Activated T-cell treated with anti-CD3 and anti-CD28 coated beads, Interleukin-2, amount 50 U/mL, for 72 hours (primary cell): ENCODE results near the gene CRELD2. TPM values are rescaled to one million over a fixed set of nuclear protein-coding genes. Genes with fewer than 3 reads are reported as not detected.

ENCODE experiments used
- ATAC-seq, 2 donors: fragments of 150-1000 bp; cut with Tn5 transposase; replicated peaks in 1 of 2; 2 replicates each; pipeline ENCODE4 v1.10.0; 2021; ENCODE audit warnings: moderate library complexity in 2 of 2, mild to moderate bottlenecking in 1 of 2
- DNase-seq, 2 donors: peaks; one replicate each; pipeline ENCODE4 v3.0.0; 2021 to 2022; ENCODE audit warnings: mixed read lengths in 1 of 2
- H3K27ac Mint-ChIP-seq: one replicate; pipeline ENCODE4 v1.8.0; 2022; ENCODE audit warnings: mild to moderate bottlenecking, moderate library complexity, mixed read lengths
- H3K27me3 Mint-ChIP-seq: one replicate; pipeline ENCODE4 v1.8.0; 2022; ENCODE audit warnings: low read depth, mixed read lengths
- H3K36me3 Mint-ChIP-seq, 2 donors: one replicate each; pipeline ENCODE4 v1.8.0; 2022; ENCODE audit warnings: mixed read lengths in 2 of 2, mild to moderate bottlenecking in 1 of 2; ENCODE audit not compliant: insufficient read depth in 2 of 2
- H3K4me1 Mint-ChIP-seq: one replicate; pipeline ENCODE4 v1.8.0; 2022; ENCODE audit warnings: low read depth, mixed read lengths
- H3K4me3 Mint-ChIP-seq, 2 donors: one replicate each; pipeline ENCODE4 v1.8.0; 2022; ENCODE audit warnings: mild to moderate bottlenecking in 2 of 2, mixed read lengths in 2 of 2, moderate library complexity in 2 of 2
- H3K9me3 Mint-ChIP-seq, 2 donors: one replicate each; pipeline ENCODE4 v1.8.0; 2022; ENCODE audit warnings: mixed read lengths in 2 of 2
- total RNA-seq, 2 donors: library from RNA; stranded (reverse); gene quantifications; one replicate each; pipeline ENCODE4 v1.2.3, GENCODE V29; 2022

The CRELD2 gene
- total RNA-seq, 2 donors from 2014 or later, result 24.4 to 33.2 TPM

DNA sequence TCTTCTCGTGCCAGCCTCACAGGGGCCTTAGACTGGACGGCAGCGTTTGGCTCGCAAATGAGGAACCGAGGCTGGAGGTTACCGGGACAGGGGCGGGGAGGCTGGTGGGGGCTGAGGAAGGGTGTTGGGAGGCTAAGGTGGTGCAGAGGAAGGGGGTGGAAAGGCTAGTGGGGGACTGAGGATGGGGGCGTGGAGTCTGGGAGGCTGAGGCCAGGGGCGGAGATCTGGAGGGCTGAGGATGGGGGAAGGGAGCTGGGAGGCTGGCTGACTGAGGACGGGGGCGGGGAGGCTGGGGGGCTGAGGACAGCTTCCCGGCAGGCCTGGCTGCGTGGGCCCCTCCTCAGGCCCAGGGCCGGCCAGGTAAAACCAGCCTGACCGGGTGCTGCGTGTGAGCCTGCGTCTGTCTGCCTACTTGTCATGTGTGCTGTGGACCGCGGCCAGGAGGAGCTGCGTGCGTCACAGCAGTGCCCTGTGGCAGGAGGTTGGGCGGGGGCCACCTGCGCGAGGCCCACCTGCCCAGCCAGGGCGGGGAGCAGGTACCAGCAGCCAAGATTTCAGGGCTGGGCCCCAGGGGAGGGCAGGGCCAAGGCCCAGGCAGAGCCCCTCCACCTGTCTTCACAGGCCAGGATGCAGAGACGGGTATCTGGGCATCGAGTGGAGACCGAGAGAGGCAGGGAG, 32.7 kb downstream of the CRELD2 start:
- ATAC-seq, result no peak
- H3K4me3 Mint-ChIP-seq, result no peak overlapping the region

DNA sequence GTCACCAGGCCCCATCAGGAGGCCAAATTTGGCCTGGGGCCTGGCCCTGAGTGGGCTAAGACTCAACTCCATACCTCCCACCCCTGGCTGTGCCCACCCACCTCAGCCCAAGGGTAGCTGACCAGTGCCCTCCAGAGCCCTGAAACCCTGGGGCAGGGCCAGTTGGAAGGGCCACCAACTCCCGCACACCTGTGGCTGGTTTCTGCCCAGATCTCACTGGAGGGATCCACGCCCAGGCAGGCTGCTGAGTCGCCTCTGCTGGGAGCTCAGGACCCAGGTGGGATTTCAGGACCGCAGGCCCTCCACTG, 33.2 kb downstream of the CRELD2 start:
- Mint-ChIP-seq H3K27ac (no peak overlapping the region), H3K27me3 (no peaks in the 10 kb centered on the region), H3K4me3 (no peak overlapping the region), H3K4me1 (no peaks in the 10 kb centered on the region), H3K36me3 (no peaks in the 10 kb centered on the region), H3K9me3 (no peaks in the 10 kb centered on the region)
- ATAC-seq (no peak), DNase-seq (no peak)

More for the DNA sequence above, 32.7 kb downstream of the CRELD2 start:
- H3K36me3 Mint-ChIP-seq, result no peaks in the 10 kb centered on the region
- no peak overlapping the region for H3K27ac Mint-ChIP-seq
- no peaks in the 10 kb centered on the region for H3K9me3 Mint-ChIP-seq
- DNase-seq, result no peak
- H3K27me3 Mint-ChIP-seq, result no peaks in the 10 kb centered on the region
- H3K4me1 Mint-ChIP-seq, result no peaks in the 10 kb centered on the region

DNA sequence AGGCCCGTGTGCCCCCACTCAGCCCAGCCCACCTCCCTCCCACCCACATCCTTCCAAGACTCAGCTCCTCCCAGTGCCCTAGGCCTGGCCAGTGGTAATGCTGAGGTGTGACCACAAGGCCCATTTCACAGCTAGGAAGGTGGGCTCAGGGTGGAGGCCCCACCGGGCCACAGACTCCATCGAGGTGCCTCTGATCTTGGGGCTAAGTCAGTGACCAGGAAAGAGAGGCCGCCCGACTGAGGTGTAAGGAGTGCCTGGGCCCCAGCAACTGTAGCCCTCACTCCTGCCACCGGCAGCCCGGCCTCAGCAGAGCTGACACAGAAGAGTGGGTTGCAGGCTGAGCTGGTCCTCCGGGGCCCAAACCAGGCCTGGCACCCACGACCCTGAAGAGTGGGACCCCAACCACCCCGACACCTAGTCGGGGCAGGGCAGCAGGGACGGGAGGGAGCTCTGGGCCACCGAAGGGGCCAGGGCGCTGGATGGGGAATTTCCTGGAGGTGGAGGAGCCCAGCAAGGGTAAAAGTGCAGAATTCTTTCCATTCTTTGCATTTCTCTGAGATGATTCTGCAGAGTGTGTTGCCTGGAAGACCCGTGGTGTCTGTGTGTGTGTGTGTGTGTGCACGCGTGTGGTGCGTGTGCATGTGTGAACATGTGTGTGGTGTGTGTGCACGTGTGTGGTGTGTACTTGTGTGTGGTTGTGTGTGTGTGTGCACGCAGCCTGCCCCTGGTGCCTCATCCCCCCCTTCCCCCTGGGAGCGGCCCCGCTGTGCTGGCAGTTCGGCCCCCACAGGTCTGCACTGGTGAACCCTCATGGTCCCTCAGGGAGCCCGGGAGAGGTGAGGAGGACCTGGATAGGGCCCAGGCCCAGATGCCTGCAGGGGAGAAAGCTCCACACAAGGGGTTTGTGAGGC, 33.8 kb downstream of the CRELD2 start:
- no peaks in the 10 kb centered on the region for H3K36me3 Mint-ChIP-seq
- H3K4me3 Mint-ChIP-seq, result no peak overlapping the region
- H3K27ac Mint-ChIP-seq, result no peak overlapping the region
- H3K9me3 Mint-ChIP-seq, result no peaks in the 10 kb centered on the region
- no peaks in the 10 kb centered on the region for H3K4me1 Mint-ChIP-seq
- DNase-seq (no peak), ATAC-seq (no peak)
- H3K27me3 Mint-ChIP-seq, result no peaks in the 10 kb centered on the region

DNA sequence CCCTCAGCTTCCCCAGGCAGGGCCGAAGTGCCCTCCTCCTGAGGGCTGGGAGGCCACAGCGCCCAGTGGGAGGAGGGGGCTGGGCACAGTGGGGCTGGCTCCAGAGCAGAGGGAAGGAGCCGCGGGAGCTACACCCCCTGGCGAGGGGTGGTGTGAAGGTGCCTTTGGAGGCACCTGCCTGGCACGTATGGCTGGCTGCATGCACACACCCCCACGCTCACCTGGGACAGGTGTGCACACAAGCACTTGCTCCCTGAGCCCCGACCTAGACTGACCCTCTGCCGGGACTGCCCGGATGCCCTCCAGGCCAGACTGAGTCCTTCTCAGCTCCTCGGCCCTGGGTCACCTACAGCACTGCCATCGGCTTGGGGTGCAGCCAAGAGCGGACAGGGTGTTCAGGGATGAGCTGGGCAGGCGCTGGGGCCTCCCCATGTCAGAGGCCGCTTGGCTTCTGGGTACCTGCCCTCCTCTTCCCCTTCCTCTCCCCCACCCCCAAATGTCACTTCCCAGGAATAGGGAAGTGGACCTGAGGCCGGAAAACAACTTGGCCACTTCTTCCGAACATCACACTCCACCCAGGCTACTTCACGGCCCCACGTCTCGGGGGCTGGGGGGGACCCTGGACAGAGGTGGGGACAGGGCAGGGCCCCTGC, 34.7 kb downstream of the CRELD2 start:
- Mint-ChIP-seq H3K27ac (no peak overlapping the region), H3K36me3 (no peaks in the 10 kb centered on the region)

DNA sequence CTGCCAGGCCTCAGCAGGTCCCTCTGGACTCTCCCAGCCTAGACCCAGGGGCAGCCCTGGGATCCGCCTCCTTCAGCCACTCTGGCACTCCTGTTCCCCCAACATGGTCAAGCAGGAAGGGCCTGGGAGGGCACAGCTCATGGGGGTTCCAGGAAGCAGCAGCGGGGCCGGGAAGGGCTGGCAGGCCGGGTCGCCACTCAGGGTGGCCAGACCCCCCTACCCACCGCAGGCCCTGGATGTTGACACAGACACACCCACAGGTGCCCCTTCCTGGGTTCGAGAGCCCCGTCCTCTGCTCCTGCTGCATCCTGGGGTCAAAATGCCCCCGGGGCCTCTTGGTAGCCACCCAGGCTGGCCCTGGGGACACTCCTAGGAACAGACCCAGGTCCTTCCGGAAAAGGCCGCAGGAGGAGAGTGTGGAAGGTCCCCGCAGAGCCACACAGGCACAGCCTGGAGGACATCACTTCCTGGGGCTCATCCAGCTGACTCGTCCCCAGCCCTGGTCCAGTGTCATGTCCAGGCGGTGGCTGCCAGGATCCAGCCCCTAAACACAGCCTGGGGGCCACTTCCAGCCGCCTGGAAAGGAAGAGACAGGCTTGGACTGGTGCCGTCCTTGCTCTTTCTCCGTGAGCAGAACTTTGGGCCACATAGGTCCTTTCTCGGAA, 35.4 kb downstream of the CRELD2 start:
- peaks cover 6% of the 10 kb centered on the region for H3K4me1 Mint-ChIP-seq
- no peaks in the 10 kb centered on the region for H3K36me3 Mint-ChIP-seq
- DNase-seq, result no peak
- no peak overlapping the region for H3K4me3 Mint-ChIP-seq
- no peaks in the 10 kb centered on the region for H3K27me3 Mint-ChIP-seq
- no peak overlapping the region for H3K27ac Mint-ChIP-seq
- ATAC-seq, result no peak
- no peaks in the 10 kb centered on the region for H3K9me3 Mint-ChIP-seq

More for the DNA sequence above, 34.7 kb downstream of the CRELD2 start:
- no peaks in the 10 kb centered on the region for H3K27me3 Mint-ChIP-seq
- ATAC-seq (no peak), DNase-seq (no peak)
- peaks cover 2% of the 10 kb centered on the region for H3K4me1 Mint-ChIP-seq
- H3K9me3 Mint-ChIP-seq, result no peaks in the 10 kb centered on the region
- H3K4me3 Mint-ChIP-seq, result no peak overlapping the region

DNA sequence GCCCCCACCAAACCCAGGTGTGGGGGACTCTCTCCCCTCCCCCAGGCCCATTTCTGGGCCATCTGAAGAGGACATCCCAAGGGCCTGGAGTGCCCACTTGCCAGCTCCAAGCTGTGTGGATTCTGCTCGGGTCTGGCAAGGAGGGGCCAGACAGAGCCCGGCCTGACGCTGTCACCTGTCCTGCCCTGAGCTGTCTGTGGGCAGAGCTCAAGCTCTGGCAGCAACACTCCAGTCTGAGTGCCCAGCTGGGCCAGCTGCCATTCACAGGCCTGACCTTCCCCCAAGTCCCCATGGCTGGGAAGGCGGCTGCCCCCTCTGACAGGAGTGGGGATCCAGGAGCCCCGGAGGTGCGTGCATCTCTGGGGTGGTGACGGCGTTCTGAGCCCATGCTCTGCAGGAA, 35.9 kb downstream of the CRELD2 start:
- H3K27me3 Mint-ChIP-seq, result no peaks in the 10 kb centered on the region
- H3K4me3 Mint-ChIP-seq, result no peak overlapping the region
- DNase-seq (no peak), ATAC-seq (no peak)
- no peaks in the 10 kb centered on the region for H3K9me3 Mint-ChIP-seq
- H3K36me3 Mint-ChIP-seq, result no peaks in the 10 kb centered on the region
- peaks cover 12% of the 10 kb centered on the region for H3K4me1 Mint-ChIP-seq
- H3K27ac Mint-ChIP-seq, result no peak overlapping the region

DNA sequence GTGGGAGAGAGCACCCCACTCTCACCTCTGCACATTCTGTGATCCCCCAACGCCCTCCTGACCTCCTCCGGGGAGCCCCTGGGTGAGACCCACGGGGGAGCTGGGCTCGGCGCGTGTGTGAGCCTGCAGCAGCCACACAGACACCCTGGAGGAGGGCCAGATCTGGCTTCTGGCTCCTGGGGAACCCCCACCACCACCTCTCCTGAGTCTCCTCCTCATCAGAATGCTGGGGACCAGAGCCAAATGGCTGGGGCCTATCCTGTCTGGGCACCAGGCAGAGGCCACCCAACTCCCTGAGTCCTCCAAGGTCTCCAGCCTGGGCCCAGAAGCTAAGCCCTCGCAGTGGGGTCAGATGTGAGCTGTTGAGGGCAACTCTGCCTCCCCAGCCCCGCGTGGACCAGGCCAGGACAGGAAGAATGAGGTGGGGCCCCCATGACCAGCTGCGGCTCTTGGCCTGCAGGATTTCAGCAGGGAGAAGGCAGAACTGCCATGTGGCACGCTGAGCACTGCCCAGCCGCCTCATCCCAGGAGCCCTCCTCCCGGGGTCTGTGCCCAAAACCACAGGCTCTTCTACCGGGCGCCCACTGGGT, 36.7 kb downstream of the CRELD2 start:
- ATAC-seq, result no peak
- Mint-ChIP-seq H3K4me3 (no peak overlapping the region), H3K9me3 (no peaks in the 10 kb centered on the region), H3K36me3 (no peaks in the 10 kb centered on the region), H3K27ac (no peak overlapping the region), H3K4me1 (peaks cover 15% of the 10 kb centered on the region), H3K27me3 (no peaks in the 10 kb centered on the region)
- DNase-seq, result no peak

DNA sequence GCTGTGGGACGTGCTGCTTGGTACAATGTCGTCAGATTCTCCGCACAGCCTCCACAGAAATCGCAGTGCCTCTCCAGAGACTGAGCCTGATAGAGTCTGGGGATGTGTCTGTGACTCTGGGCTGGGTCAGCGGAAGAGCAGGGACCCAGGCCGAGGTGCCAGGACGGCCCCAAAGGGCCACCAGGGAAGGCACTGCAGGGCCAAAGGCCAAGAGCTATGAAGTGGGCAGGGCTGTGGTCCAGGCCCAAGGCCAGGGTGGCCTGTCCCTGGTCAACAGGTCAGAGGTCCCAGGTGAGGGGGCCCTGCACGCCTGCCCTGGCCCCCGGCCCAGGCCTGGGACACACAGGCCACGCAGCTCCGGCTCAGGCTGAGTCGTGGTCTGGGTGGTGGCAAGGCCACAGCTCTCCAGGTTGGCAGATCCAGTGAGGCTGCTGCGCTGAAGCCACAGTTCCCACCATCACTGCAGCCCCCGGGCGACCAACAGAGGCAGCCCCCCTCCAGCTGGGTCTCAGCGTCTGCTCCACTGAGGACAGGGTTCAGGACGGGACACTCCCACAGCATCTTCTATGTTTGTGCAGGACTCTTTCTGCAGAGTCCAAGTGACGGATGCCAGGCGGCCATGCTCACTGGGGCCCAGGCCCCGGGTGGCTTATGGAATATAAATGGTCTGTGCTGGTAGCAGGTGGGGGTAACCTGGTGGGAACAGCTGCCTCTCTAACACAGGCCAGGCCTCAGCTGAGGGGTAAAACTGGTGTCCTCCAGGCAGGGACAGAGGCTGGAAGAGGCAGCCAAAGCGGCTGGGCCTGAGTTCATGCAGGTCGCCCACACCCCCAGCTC, 37.4 kb downstream of the CRELD2 start:
- Mint-ChIP-seq H3K36me3 (no peaks in the 10 kb centered on the region), H3K27me3 (no peaks in the 10 kb centered on the region), H3K4me1 (peaks cover 15% of the 10 kb centered on the region), H3K27ac (no peak overlapping the region), H3K4me3 (no peak overlapping the region), H3K9me3 (no peaks in the 10 kb centered on the region)
- no peak for ATAC-seq
- no peak for DNase-seq

DNA sequence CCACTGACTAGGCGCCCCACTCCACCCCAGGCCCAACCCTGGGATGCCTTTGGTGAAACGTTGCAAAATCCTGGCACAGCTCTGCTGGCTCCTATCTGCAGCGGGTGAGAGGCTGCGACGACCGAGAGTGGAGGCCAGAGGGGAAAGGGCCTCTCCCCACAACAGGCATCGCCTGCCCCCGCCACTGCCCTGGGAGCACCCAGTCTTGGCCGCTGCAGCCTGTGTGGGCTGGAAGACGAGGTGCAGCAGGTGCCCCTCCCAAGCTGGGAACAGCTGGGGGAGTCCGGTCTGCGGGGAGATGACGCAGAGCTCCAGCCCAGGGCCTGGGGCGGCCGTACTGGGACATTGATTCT, 38.0 kb downstream of the CRELD2 start:
- ATAC-seq, result no peak
- Mint-ChIP-seq H3K4me1 (peaks cover 15% of the 10 kb centered on the region), H3K9me3 (no peaks in the 10 kb centered on the region), H3K27ac (no peak overlapping the region), H3K4me3 (no peak overlapping the region), H3K36me3 (no peaks in the 10 kb centered on the region), H3K27me3 (no peaks in the 10 kb centered on the region)
- DNase-seq, result no peak

DNA sequence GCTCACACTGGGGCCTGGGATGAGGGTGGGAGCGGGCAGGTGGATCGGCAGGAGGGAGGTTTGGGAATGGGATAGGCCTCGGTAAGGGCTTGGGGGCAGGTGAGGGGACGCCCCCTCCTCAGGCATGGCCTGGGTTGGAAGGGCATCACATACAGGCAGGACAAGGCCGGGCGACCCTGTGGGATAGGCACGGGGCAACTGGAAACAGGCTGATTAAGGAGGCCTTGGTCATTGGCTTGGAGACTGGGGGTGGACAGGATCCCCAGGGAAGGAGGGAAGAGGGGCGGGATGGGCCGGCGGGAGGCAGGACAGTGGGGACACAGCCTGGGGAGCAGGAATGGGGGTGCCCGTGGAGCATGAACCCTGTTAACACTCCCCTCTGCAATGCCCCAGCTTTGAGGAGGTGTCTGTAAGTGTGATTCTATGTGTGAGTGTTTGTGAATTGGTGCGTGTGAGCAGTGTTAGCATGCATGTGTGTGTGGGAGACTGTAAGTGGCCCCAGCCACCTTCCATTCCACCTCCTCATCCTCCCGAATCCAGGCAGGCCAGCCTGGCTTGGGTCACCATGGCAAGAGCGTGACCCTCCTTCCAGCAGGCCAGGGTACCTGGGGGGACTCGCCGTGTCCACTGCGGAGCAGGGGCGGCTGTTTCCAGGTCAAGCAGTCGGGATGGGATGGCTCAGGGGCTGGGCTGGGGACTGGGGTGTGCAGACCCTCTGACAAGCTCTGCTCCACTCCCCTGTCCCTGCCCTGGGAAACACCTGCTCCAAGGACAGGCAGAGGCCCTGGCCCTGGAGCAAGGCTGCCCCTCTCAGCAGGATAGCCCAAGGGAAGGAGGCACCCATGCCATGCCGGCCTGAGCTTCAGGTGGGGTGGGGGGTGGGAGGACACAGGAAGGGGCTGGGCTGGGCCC, 38.7 kb downstream of the CRELD2 start:
- ATAC-seq, result no peak
- H3K4me3 Mint-ChIP-seq, result no peak overlapping the region
- H3K27ac Mint-ChIP-seq, result no peak overlapping the region

DNA sequence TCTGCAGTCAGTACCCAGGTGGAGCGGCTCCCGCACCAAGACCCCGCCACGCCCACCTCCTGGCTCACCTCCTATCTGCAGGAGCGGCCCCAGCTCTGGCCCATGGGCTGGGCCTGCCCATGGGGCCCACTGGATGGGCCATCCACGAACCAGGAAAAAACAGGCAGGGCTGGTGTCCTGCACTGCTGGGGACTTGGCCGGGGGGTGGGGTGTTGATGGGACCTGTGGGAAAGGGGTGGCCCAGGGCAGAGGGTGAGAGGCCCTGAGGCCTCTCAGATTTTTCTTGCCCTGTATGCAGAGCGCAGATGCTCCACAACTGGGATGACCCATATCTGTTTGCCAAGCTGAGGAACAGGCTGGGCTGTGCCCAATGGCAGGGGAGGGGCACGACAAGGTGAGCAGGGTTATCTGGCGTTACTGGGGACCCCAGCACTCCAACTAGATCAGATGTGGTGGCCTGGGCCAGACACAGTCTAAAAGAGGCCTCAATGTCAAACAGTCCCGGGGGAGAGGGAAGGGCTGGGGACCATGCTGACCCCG, 39.5 kb downstream of the CRELD2 start:
- no peak overlapping the region for H3K27ac Mint-ChIP-seq
- no peaks in the 10 kb centered on the region for H3K9me3 Mint-ChIP-seq
- DNase-seq, result no peak
- no peaks in the 10 kb centered on the region for H3K27me3 Mint-ChIP-seq
- H3K4me3 Mint-ChIP-seq, result peak overlapping the region in 1 of 2 donors; percentile 42
- peaks cover 15% of the 10 kb centered on the region for H3K4me1 Mint-ChIP-seq
- peaks cover 4 to 5% of the 10 kb centered on the region in 2 donors for H3K36me3 Mint-ChIP-seq
- no peak for ATAC-seq

More for the DNA sequence above, 38.7 kb downstream of the CRELD2 start:
- Mint-ChIP-seq H3K4me1 (peaks cover 15% of the 10 kb centered on the region), H3K36me3 (peaks cover 4 to 5% of the 10 kb centered on the region in 2 donors), H3K27me3 (no peaks in the 10 kb centered on the region), H3K9me3 (no peaks in the 10 kb centered on the region)
- no peak for DNase-seq
